Kidney epithelial cell (primary cell): ENCODE data around the gene VWA1. TPM values are rescaled to one million over a fixed set of nuclear protein-coding genes. Genes with fewer than 3 reads are reported as not detected.

Experiments
- DNase-seq: peaks from one replicate; pipeline ENCODE4 v3.0.0-alpha.2; 2010; ENCODE audit warnings: low read depth
- H3K27me3 ChIP-seq: 2 replicates; pipeline ENCODE4 v1.6.0; 2011; ENCODE audit warnings: low read length; ENCODE audit not compliant: control insufficient read depth, insufficient read depth
- H3K36me3 ChIP-seq: 2 replicates; pipeline ENCODE4 v1.5.1; 2011; ENCODE audit warnings: low read length; ENCODE audit not compliant: control insufficient read depth, insufficient read depth
- H3K4me3 ChIP-seq: 2 replicates; pipeline ENCODE4 v1.5.1; 2011; ENCODE audit warnings: low read depth, mild to moderate bottlenecking, control low read depth, low read length
- total RNA-seq: library from RNA; depleted of rRNA; stranded (reverse); fragments of >200 nt; gene quantifications from 2 replicates; pipeline ENCODE4 v1.2.3, GENCODE V29; 2015
- TF ChIP-seq, protein P1 (sequence below): IDR thresholded peaks from 2 replicates; pipeline ENCODE4 v1.5.1; 2011; ENCODE audit warnings: mild to moderate bottlenecking, moderate library complexity, low read length, control low read depth, inconsistent platforms; ENCODE audit not compliant: insufficient read depth, poor library complexity, severe bottlenecking

The VWA1 gene
- total RNA-seq, 1 donor from 2014 or later: 27.6 TPM

DNA sequence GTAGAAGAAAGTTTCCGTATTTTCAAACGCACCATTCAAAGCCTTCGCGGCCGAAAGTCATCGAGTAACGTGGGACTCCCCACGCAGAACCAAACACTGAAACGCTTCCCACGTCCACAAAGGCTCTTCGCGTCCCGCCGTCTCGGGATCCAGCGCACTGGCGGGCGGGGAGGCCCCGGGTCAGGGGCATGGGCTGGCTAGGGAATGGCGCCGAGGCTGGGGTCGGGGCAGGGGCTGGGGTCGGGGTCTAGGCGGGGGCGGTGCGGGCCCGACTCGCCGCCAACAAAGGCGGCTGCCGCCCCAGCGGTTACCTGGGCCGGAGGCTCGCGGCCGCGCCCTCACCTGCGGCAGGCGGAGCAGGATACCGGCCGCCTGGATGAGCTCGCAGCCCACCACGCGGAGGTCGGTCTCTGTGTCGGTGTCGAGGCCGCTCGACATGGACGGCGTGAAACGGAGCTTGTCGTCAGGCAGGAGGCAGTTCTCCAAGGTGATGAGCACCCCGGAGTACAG is 36.8 kb upstream of the VWA1 start:
- TF ChIP-seq, protein P1, sequence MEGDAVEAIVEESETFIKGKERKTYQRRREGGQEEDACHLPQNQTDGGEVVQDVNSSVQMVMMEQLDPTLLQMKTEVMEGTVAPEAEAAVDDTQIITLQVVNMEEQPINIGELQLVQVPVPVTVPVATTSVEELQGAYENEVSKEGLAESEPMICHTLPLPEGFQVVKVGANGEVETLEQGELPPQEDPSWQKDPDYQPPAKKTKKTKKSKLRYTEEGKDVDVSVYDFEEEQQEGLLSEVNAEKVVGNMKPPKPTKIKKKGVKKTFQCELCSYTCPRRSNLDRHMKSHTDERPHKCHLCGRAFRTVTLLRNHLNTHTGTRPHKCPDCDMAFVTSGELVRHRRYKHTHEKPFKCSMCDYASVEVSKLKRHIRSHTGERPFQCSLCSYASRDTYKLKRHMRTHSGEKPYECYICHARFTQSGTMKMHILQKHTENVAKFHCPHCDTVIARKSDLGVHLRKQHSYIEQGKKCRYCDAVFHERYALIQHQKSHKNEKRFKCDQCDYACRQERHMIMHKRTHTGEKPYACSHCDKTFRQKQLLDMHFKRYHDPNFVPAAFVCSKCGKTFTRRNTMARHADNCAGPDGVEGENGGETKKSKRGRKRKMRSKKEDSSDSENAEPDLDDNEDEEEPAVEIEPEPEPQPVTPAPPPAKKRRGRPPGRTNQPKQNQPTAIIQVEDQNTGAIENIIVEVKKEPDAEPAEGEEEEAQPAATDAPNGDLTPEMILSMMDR: no peak
- DNase-seq: no peak

DNA sequence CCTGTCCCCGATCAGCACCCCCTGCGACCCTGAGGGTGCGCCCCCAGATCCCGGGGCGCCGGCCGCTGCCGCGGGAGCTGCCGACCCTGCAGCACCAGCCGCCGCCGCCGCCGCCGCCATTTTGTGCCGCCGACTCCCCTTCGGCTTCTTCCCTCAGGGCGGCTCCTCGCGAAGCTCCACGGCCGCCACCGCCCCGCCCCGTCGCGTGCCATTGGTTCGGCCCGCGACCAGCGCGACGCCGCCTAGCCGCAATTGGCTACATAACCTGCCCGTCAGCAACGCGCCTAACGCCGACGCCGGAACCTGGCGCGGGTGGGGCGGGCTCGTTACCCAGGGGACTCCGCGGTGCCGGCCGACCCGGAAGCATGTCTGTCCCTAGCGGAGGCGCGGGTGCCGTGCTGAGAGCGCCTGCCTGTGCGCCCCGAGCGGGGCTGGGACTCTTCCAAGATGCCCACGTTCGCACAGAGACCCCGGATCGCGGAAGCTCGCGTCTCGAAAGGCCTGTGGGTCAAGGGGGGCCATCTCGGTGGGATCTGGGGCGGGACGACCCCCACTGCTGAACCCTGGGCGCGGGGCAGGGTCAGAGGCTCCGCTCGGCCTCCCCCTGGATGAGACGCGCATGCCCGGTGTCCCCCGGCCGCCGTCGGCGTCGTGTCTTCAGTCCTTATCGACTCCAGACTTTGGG is 36.2 kb upstream of the VWA1 start, which contains the start of gene CCNL2:
CCNL2 (minus strand) TSS at position 149 of the 685 bp plus-strand sequence; CDS start at position 120, 29 bp downstream.
- peak within 1 kb of the TSS; percentile 96 for H3K4me3 ChIP-seq
- no peaks in the 10 kb centered on the region for H3K27me3 ChIP-seq
- peaks cover 10% of the 10 kb centered on the region for H3K36me3 ChIP-seq
- peak; percentile 84 for DNase-seq
- TF ChIP-seq, protein P1: peak; percentile 54

More for the DNA sequence above, 36.8 kb upstream of the VWA1 start:
- H3K36me3 ChIP-seq: peaks cover 9% of the 10 kb centered on the region
- peak overlapping the region; percentile 96 for H3K4me3 ChIP-seq
- no peaks in the 10 kb centered on the region for H3K27me3 ChIP-seq

GRCh38 chr1:1399872-1400575 is 35.5 kb upstream of the VWA1 start:
- no peaks in the 10 kb centered on the region for H3K27me3 ChIP-seq
- TF ChIP-seq, protein P1: no peak
- peak overlapping the region; percentile 96 for H3K4me3 ChIP-seq
- no peak for DNase-seq
- peaks cover 10% of the 10 kb centered on the region for H3K36me3 ChIP-seq

- TF ChIP-seq, protein P1: no peak
- H3K36me3 ChIP-seq: peaks cover 9% of the 10 kb centered on the region
- no peak for DNase-seq
Measured at GRCh38 chr1:1400576-1401456, 34.7 kb upstream of the VWA1 start.

GRCh38 chr1:1401457-1402010 is 34.0 kb upstream of the VWA1 start:
- TF ChIP-seq, protein P1: no peak
- peaks cover 9% of the 10 kb centered on the region for H3K36me3 ChIP-seq
- H3K4me3 ChIP-seq: no peak overlapping the region
- H3K27me3 ChIP-seq: no peaks in the 10 kb centered on the region
- no peak for DNase-seq

More at GRCh38 chr1:1400576-1401456, 34.7 kb upstream of the VWA1 start:
- Histone ChIP-seq H3K27me3 (no peaks in the 10 kb centered on the region), H3K4me3 (peak overlapping the region; percentile 96)
